Smooth muscle cell (in vitro differentiated cells): ENCODE measurements around the gene PPP1R27. TPM values are rescaled to one million over a fixed set of nuclear protein-coding genes. Genes with fewer than 3 reads are reported as not detected.

Experiments used
- DNase-seq: peaks from one replicate; lab custom pipeline; 2025; ENCODE audit not compliant: unreplicated experiment; lab: John Stamatoyannopoulos, UW
- H2AFZ ChIP-seq: fragments of 200-600 bp; sonication (generic); 2 replicates; pipeline ENCODE4 v1.6.0; 2016; ENCODE audit warnings: antibody characterized with exemption, low read depth, mild to moderate bottlenecking
- H3F3A ChIP-seq: fragments of 200-600 bp; sonication (generic); 2 replicates; pipeline ENCODE4 v1.6.0; 2017; ENCODE audit warnings: antibody characterized with exemption, low read depth
- H3K27ac ChIP-seq: fragments of 200-600 bp; sonication (generic); 2 replicates; pipeline ENCODE4 v1.5.1; 2016; ENCODE audit warnings: low read depth, mild to moderate bottlenecking
- H3K27me3 ChIP-seq: fragments of 200-600 bp; sonication (generic); 2 replicates; pipeline ENCODE4 v1.6.1; 2016; ENCODE audit warnings: low read depth, mild to moderate bottlenecking
- H3K36me3 ChIP-seq: fragments of 200-600 bp; sonication (generic); 2 replicates; pipeline ENCODE4 v1.5.1; 2016; ENCODE audit warnings: low read depth
- H3K4me1 ChIP-seq: fragments of 200-600 bp; sonication (generic); 2 replicates; pipeline ENCODE4 v1.5.1; 2016; ENCODE audit warnings: low read depth
- H3K4me2 ChIP-seq: fragments of 200-600 bp; sonication (generic); 2 replicates; pipeline ENCODE4 v1.6.0; 2016; ENCODE audit warnings: mild to moderate bottlenecking
- H3K4me3 ChIP-seq: fragments of 200-600 bp; sonication (generic); 2 replicates; pipeline ENCODE4 v1.5.1; 2016; ENCODE audit warnings: mild to moderate bottlenecking
- H3K79me2 ChIP-seq: fragments of 200-600 bp; sonication (generic); 2 replicates; pipeline ENCODE4 v1.6.0; 2016; ENCODE audit warnings: low read depth, mild to moderate bottlenecking
- H3K9ac ChIP-seq: fragments of 200-600 bp; sonication (generic); 2 replicates; pipeline ENCODE4 v1.6.0; 2016; ENCODE audit warnings: low read depth
- H3K9me3 ChIP-seq: fragments of 200-600 bp; sonication (generic); replicated peaks from 2 replicates; pipeline ENCODE4 v1.5.1; 2016; ENCODE audit warnings: low read depth
- H4K20me1 ChIP-seq: fragments of 200-600 bp; sonication (generic); 2 replicates; pipeline ENCODE4 v1.6.0; 2016; ENCODE audit warnings: low read depth
- WGBS: methylation state at CpG from one replicate; pipeline ENCODE4 v1.1.7; 2016; ENCODE audit warnings: low lambda C conversion rate; 5-methylcytosine and 5-hydroxymethylcytosine counted together
- polyA plus RNA-seq: library from polyadenylated mRNA; unstranded; fragments of >200 nt; fragmentation: Nextera tagmentation; extraction: Ambion mirVana; gene quantifications from 2 replicates; pipeline ENCODE4 v1.2.1, GENCODE V29; 2016
- total RNA-seq: library from RNA; depleted of rRNA; stranded (reverse); fragments of >200 nt; gene quantifications from 2 replicates; pipeline ENCODE4 v1.2.3, GENCODE V29; 2014
- TF ChIP-seq, protein P1 (sequence below): fragments of 200-600 bp; sonication (generic); IDR thresholded peaks from 2 replicates; pipeline ENCODE4 v1.5.1; 2017; ENCODE audit warnings: borderline replicate concordance, mild to moderate bottlenecking, antibody characterized with exemption; ENCODE audit not compliant: insufficient read depth, poor library complexity, severe bottlenecking

The PPP1R27 gene
- total and polyA plus RNA-seq, 2 experiments from 2014 or later = 0.79 to 3.1 TPM

DNA sequence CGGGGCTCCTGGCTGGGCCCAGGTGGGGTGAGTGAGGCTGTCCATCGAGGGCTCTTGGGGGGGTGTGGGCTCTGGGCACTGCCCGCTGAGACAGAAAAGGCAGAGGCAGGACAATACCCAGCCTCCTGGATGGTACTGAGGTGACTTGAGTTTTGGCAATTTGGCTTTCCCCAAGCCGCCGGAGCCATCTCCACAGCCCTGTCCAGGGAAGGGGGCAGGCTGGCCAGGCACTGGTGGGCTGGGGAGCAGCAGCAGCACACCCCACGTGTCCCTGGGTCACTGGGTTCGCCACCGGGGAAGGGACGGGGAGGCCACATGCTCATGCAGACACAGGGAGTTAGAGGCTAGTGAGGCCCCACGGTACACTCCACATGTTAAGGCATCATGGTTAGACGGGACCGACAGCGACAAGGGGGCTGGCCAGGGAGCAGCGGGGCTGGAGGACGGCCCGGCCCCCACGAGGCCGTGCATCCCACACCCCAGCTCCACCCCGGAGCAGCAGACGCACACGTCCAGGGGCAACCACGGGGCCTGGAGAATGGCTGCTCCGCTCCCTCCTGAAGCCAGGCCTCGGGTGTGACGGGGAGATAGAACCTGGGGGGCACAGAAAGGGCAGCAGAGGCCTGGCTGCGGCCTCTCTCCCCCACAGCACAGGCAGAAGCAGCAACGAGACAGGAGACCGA, 33.3 kb upstream of the PPP1R27 start:
- peak overlapping the region; percentile 78 for H3K27ac ChIP-seq
- 36% methylated on average over 25 of the region's 28 CpGs for WGBS
- no peak overlapping the region for H3K4me3 ChIP-seq
- peaks cover 74% of the 10 kb centered on the region for H4K20me1 ChIP-seq
- no peaks in the 10 kb centered on the region for H3K9me3 ChIP-seq
- H3K4me2 ChIP-seq = peak overlapping the region; percentile 69
- no peak overlapping the region for H3K9ac ChIP-seq
- TF ChIP-seq, protein P1, sequence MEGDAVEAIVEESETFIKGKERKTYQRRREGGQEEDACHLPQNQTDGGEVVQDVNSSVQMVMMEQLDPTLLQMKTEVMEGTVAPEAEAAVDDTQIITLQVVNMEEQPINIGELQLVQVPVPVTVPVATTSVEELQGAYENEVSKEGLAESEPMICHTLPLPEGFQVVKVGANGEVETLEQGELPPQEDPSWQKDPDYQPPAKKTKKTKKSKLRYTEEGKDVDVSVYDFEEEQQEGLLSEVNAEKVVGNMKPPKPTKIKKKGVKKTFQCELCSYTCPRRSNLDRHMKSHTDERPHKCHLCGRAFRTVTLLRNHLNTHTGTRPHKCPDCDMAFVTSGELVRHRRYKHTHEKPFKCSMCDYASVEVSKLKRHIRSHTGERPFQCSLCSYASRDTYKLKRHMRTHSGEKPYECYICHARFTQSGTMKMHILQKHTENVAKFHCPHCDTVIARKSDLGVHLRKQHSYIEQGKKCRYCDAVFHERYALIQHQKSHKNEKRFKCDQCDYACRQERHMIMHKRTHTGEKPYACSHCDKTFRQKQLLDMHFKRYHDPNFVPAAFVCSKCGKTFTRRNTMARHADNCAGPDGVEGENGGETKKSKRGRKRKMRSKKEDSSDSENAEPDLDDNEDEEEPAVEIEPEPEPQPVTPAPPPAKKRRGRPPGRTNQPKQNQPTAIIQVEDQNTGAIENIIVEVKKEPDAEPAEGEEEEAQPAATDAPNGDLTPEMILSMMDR = no peak
- H3K79me2 ChIP-seq = peaks cover 47% of the 10 kb centered on the region
- H3F3A ChIP-seq = peaks cover 52% of the 10 kb centered on the region
- H2AFZ ChIP-seq = no peak overlapping the region
- no peaks in the 10 kb centered on the region for H3K27me3 ChIP-seq
- H3K4me1 ChIP-seq = peaks cover 31% of the 10 kb centered on the region
- no peaks in the 10 kb centered on the region for H3K36me3 ChIP-seq
- DNase-seq = no peak

DNA sequence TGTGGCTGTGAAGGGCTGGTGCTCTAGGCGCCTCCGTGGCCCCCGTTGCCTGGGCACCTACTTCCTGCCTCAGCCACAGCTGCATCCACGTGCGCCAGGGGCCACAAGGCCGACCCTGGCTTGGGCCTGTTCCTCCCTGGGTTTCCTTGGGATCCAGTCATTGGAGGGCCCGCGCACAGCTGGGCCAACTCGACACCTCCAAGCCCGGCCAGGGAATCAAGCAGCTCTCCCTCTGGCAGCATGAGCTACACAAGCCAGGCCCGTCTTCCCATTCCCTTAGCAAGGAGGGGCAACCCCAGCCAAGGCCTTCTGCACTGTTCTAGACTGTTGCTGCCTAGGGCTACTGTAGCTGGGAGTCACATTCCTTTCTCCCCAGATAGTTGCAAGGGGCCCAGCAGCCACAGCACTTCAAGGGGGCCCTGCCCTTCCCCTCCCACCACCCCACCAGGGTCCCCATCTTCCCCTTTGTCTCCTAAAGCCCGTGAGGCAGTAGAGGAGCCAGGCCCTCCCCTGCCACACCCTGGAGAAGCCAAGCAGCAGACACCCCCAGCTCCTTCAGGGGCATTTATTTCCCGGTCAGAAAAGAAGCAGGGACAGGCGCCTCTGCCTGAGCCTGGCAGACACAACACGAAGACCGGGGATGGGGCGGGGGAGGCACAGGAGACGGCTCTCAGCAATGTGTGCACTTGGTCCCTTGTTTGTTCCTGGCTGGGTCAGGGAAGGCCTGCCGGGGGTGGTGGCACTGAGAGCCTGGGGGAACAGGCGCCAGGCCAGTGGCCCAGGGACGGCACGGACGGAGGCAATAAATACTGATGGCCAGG, 32.5 kb upstream of the PPP1R27 start:
- WGBS = 38% methylated on average over 20 of the region's 23 CpGs
- TF ChIP-seq, protein P1 = no peak

DNA sequence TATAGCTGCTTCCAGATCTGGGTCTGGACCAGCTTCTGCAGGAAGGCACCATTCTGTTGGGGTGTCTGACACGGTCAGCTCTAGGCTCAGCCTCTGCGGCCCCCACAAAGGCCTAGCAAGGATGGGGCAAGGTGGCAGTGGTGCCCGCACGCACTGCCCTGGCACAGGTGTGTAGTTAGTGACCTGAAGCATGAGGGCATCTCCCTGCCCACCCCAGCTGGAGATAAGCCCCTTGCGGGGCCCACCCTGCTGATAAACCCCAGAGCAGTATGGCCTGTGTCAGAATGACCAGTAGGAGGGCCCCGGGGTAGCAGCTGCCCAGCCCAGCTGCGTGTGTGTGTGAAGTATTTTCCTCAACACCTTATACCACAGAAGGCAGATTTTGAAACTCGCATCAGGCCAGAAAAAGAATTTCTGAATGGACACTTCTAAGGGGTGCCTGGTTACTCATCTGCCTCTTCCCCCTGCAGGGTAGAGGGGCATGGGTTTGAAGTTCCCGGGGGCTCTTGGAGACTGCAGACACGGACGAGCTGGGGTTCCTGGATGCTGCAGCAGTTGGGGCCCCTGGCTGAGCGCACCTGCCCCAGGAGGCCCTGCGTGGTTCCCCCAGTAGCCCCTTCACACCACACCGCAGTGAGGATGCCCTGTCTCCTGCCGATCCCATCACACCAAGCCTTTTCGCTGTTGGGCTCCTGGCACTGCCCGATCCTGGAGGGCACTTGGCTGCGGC, 31.8 kb upstream of the PPP1R27 start:
- Histone ChIP-seq H4K20me1 (peaks cover 77% of the 10 kb centered on the region), H3K9me3 (no peaks in the 10 kb centered on the region), H3K27ac (peak overlapping the region; percentile 78), H3K4me3 (no peak overlapping the region), H3K27me3 (no peaks in the 10 kb centered on the region), H3K4me1 (peaks cover 38% of the 10 kb centered on the region), H3F3A (peaks cover 50% of the 10 kb centered on the region), H3K9ac (no peak overlapping the region), H2AFZ (no peak overlapping the region), H3K4me2 (peak overlapping the region; percentile 69), H3K79me2 (peaks cover 54% of the 10 kb centered on the region), H3K36me3 (no peaks in the 10 kb centered on the region)
- no peak for DNase-seq
- TF ChIP-seq, protein P1 = no peak
- 80% methylated on average over 18 of the region's 18 CpGs for WGBS

More for the DNA sequence above, 32.5 kb upstream of the PPP1R27 start:
- H3K4me3 ChIP-seq = no peak overlapping the region
- no peak overlapping the region for H3K9ac ChIP-seq
- peaks cover 39% of the 10 kb centered on the region for H3K4me1 ChIP-seq
- no peaks in the 10 kb centered on the region for H3K27me3 ChIP-seq
- H2AFZ ChIP-seq = no peak overlapping the region
- H3K4me2 ChIP-seq = peak overlapping the region; percentile 69
- DNase-seq = no peak
- H3K9me3 ChIP-seq = no peaks in the 10 kb centered on the region
- peaks cover 54% of the 10 kb centered on the region for H3K79me2 ChIP-seq
- H3K36me3 ChIP-seq = no peaks in the 10 kb centered on the region
- peaks cover 52% of the 10 kb centered on the region for H3F3A ChIP-seq
- peaks cover 77% of the 10 kb centered on the region for H4K20me1 ChIP-seq
- H3K27ac ChIP-seq = peak overlapping the region; percentile 78
